Right lobe of liver (tissue), 4 donors: ENCODE measurements around the gene MRGPRG.

ENCODE experiments used
- POLR2A ChIP-seq: fragments of 450-650 bp; IDR thresholded peaks from one replicate; pipeline ENCODE4 v1.6.1; 2017; ENCODE audit warnings: antibody characterized with exemption, mild to moderate bottlenecking
- TF ChIP-seq, protein P1 (sequence below), 4 donors: fragments of 200-600 bp in 3 of 4; fragments of 450-650 bp in 1 of 4; IDR thresholded peaks; one replicate each; pipeline versions ENCODE4 v1.5.1 to v1.8.0; 2016 to 2022; ENCODE audit warnings: antibody characterized with exemption in 4 of 4, mild to moderate bottlenecking in 2 of 4
- donor health status: DM: no; HTN: no; CAD: no.
- donor health status: DM: no; HTN: no; CAD: no.
- donor health status: DM: no; HTN: yes; CAD: no.

DNA sequence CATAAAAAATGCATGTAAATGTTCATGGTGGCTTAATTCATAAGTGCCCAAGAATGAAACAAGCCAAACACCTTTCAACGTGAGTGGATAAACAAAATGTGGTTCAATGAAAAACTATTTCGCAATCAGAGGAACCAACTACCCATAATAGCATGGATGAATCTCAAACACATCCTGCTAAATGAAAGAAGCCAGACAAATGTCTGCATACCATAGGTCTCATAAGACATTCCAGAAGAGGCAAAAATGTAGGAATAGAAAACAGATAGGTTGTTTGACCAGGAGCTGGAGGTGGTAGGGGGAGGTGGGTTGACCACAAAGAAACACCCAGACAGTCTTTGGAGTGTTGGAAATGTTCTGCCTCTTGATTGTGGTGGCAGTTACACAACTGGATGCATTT, 40.3 kb downstream of the MRGPRG start:
- TF ChIP-seq, protein P1, sequence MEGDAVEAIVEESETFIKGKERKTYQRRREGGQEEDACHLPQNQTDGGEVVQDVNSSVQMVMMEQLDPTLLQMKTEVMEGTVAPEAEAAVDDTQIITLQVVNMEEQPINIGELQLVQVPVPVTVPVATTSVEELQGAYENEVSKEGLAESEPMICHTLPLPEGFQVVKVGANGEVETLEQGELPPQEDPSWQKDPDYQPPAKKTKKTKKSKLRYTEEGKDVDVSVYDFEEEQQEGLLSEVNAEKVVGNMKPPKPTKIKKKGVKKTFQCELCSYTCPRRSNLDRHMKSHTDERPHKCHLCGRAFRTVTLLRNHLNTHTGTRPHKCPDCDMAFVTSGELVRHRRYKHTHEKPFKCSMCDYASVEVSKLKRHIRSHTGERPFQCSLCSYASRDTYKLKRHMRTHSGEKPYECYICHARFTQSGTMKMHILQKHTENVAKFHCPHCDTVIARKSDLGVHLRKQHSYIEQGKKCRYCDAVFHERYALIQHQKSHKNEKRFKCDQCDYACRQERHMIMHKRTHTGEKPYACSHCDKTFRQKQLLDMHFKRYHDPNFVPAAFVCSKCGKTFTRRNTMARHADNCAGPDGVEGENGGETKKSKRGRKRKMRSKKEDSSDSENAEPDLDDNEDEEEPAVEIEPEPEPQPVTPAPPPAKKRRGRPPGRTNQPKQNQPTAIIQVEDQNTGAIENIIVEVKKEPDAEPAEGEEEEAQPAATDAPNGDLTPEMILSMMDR (IDR thresholded peaks at IDR 0.05), result no peak
- TF ChIP-seq POLR2A, result no peak
